ENCODE data around the gene FMO3. TPM values are rescaled to one million over a fixed set of nuclear protein-coding genes. Genes with fewer than 3 reads are reported as not detected.

The FMO3 gene
- total RNA-seq, 2 experiments from 2014 or later: not detected

DNA sequence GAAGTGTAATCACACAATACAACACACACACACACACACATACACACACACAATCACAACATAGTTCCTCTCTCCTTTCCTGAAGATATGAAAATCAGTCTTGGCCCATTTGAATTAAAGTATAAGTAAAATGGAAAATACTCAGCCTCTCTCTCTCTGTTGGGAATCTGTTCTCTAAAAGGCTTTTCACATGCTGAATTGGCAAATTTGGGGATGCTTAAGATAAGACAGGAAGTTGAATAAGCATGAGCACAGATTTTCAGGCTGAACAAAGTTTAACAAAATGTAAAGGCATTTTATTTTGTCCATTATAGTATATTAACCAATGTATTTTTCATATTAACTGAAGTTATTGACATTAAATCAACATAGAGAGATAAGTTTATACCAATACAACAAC is 70.7 kb downstream of the FMO3 start:
- Histone ChIP-seq H3K27ac (ENCODE audit: low read depth, low read length, poor library complexity, severe bottlenecking) (no peak overlapping the region), H4K20me1 (ENCODE audit: insufficient read depth, low read length) (no peaks in the 10 kb centered on the region), H3K4me1 (ENCODE audit: insufficient read depth, low read length, poor library complexity, severe bottlenecking) (no peaks in the 10 kb centered on the region), H3K79me2 (ENCODE audit: insufficient read depth, low read depth, low read length) (no peaks in the 10 kb centered on the region), H3K9me2 (ENCODE audit: insufficient read depth, low read length) (peaks cover 7% of the 10 kb centered on the region; the same call in 1 of the 2 replicates), H3K36me3 (ENCODE audit: insufficient read depth, low read length) (no peaks in the 10 kb centered on the region), H2AFZ (ENCODE audit: low read length) (no peak overlapping the region), H3K9me3 (ENCODE audit: low read length) (peaks cover 5% of the 10 kb centered on the region; the same call in 1 of the 2 replicates), H3K4me3 (ENCODE audit: low read depth, low read length, poor library complexity, severe bottlenecking) (no peak overlapping the region), H3K4me2 (ENCODE audit: low read length) (no peak overlapping the region)
- POLR2A ChIA-PET: no interaction called here
- no peak for DNase-seq (ENCODE audit: low spot score)
- intact Hi-C loops (cut with micrococcal nuclease; ENCODE audit: unreplicated experiment): no loop called here
- TF ChIP-seq, protein P1, sequence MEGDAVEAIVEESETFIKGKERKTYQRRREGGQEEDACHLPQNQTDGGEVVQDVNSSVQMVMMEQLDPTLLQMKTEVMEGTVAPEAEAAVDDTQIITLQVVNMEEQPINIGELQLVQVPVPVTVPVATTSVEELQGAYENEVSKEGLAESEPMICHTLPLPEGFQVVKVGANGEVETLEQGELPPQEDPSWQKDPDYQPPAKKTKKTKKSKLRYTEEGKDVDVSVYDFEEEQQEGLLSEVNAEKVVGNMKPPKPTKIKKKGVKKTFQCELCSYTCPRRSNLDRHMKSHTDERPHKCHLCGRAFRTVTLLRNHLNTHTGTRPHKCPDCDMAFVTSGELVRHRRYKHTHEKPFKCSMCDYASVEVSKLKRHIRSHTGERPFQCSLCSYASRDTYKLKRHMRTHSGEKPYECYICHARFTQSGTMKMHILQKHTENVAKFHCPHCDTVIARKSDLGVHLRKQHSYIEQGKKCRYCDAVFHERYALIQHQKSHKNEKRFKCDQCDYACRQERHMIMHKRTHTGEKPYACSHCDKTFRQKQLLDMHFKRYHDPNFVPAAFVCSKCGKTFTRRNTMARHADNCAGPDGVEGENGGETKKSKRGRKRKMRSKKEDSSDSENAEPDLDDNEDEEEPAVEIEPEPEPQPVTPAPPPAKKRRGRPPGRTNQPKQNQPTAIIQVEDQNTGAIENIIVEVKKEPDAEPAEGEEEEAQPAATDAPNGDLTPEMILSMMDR (conservative IDR thresholded peaks at IDR 0.05; ENCODE audit: low read length): no peak
- no peak for TF ChIP-seq EZH2phosphoT487 (IDR thresholded peaks at IDR 0.05; ENCODE audit: borderline replicate concordance, low read depth, low read length)
- CTCF ChIA-PET (ENCODE audit: unreplicated experiment): no interaction called here
- no TSS peak for BruUV-seq (replicated peaks)

DNA sequence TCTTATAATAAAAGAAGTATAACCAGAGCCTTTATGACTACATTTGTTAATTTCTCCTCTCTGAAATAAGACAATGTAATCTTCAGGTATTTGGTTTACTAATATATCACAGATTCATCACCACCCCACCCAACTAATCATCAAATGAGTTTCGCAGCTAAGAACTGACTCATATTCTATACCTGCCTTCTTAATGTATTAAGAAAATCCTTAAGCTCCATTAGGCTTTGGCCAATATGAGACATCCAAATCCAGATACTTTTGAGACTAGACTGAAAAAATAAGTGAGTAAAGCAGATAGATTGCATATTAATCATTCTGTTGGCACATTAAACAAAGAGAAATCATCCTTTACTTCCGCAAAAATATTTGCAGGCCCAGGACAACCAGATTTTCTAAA is 75.7 kb downstream of the FMO3 start:
- Histone ChIP-seq H4K20me1 (ENCODE audit: insufficient read depth, low read length) (no peaks in the 10 kb centered on the region), H3K9me2 (ENCODE audit: insufficient read depth, low read length) (peaks cover 7% of the 10 kb centered on the region; the same call in 1 of the 2 replicates), H3K79me2 (ENCODE audit: insufficient read depth, low read depth, low read length) (no peaks in the 10 kb centered on the region), H3K4me3 (ENCODE audit: low read depth, low read length, poor library complexity, severe bottlenecking) (no peak overlapping the region), H3K36me3 (ENCODE audit: insufficient read depth, low read length) (no peaks in the 10 kb centered on the region), H3K4me2 (ENCODE audit: low read length) (no peak overlapping the region), H3K9me3 (ENCODE audit: low read length) (no peaks in the 10 kb centered on the region), H2AFZ (ENCODE audit: low read length) (no peak overlapping the region), H3K4me1 (ENCODE audit: insufficient read depth, low read length, poor library complexity, severe bottlenecking) (no peaks in the 10 kb centered on the region), H3K27ac (ENCODE audit: low read depth, low read length, poor library complexity, severe bottlenecking) (no peak overlapping the region)
- CTCF ChIA-PET (ENCODE audit: unreplicated experiment): no interaction called here
- TF ChIP-seq, protein P1 (conservative IDR thresholded peaks at IDR 0.05; ENCODE audit: low read length): no peak
- no peak for TF ChIP-seq EZH2phosphoT487 (IDR thresholded peaks at IDR 0.05; ENCODE audit: borderline replicate concordance, low read depth, low read length)
- POLR2A ChIA-PET: no interaction called here
- intact Hi-C loops (cut with micrococcal nuclease; ENCODE audit: unreplicated experiment): no loop called here
- no TSS peak for BruUV-seq (replicated peaks)
- DNase-seq (ENCODE audit: low spot score): no peak

Small RNA genes lying within 50 kb of the gene (microRNA-seq; reads per million reads assigned to microRNA genes)
- gene MIR1295A (ENCODE audit: borderline replicate concordance) (not detected), gene MIR1295B (ENCODE audit: borderline replicate concordance) (not detected)

Small RNA genes lying within 50 kb of the gene (small RNA-seq; reads per million reads assigned to genes)
- gene MIR1295A: 0.21 reads per million

Other genes with a start within 250 kb of the FMO3 start
- not detected in 2 replicates for gene MROH9, start 155.4 kb upstream of the FMO3 start, total RNA-seq (2014; rRNA removed; shearing (Covaris generic))
- gene MROH9, start 155.4 kb upstream of the FMO3 start, total RNA-seq (2022): not detected in 2 replicates
- not detected in 2 replicates for gene FMO2, start 94.4 kb downstream of the FMO3 start, total RNA-seq (2014; rRNA removed; shearing (Covaris generic))
- not detected in 2 replicates for gene FMO2, start 94.4 kb downstream of the FMO3 start, total RNA-seq (2022)
- 0.38 and 1.2 TPM in 2 replicates for gene FMO1, start 157.6 kb downstream of the FMO3 start, total RNA-seq (2014; rRNA removed; shearing (Covaris generic))
- gene FMO1, start 157.6 kb downstream of the FMO3 start, total RNA-seq (2022): 0.34 and 0.98 TPM in 2 replicates
- 3.9 and 4.0 TPM in 2 replicates for gene FMO4, start 223.3 kb downstream of the FMO3 start, total RNA-seq (2014; rRNA removed; shearing (Covaris generic))
- 2.6 and 4.8 TPM in 2 replicates for gene FMO4, start 223.3 kb downstream of the FMO3 start, total RNA-seq (2022)